Keratinocyte (primary cell): ENCODE data around the gene PLEKHO1.

Experiments used
- EZH2 ChIP-seq: IDR thresholded peaks from one replicate; pipeline ENCODE4 v1.6.1; 2012; ENCODE audit warnings: inconsistent platforms, mild to moderate bottlenecking, low read length, moderate library complexity
- TF ChIP-seq, protein P1 (sequence below), 3 experiments: IDR thresholded peaks in 1 of 3; conservative IDR thresholded peaks in 1 of 3; optimal IDR thresholded peaks in 1 of 3; 2 replicates in 2 of 3; 3 replicates in 1 of 3; pipeline versions ENCODE3 to v1.5.1; 2011; ENCODE audit warnings: low read length in 3 of 3, mild to moderate bottlenecking in 3 of 3, moderate library complexity in 2 of 3, control low read depth in 1 of 3, inconsistent platforms in 1 of 3; ENCODE audit not compliant: insufficient read depth in 2 of 3; ENCODE audit errors: extremely low read depth in 1 of 3

DNA sequence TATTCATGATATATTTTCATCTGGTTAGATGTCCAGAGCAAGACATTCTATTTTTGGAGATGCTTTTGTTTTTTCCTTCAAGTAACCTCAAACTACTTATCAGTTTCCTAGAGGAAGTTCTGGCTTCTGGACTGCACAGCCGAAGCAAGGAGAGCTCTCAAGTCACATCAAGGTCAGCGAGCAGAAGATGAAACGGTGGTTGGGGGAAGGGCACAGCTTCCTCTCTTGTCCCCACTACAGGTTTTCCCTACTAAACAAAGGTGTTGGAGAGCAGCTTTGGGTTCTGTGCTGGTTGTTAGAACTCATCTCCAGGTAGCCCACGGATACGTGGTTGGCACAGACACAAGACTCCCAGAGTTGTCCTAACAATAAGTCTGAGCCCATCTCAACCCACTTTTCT lies 5.1 kb upstream of the PLEKHO1 start:
- TF ChIP-seq, protein P1, sequence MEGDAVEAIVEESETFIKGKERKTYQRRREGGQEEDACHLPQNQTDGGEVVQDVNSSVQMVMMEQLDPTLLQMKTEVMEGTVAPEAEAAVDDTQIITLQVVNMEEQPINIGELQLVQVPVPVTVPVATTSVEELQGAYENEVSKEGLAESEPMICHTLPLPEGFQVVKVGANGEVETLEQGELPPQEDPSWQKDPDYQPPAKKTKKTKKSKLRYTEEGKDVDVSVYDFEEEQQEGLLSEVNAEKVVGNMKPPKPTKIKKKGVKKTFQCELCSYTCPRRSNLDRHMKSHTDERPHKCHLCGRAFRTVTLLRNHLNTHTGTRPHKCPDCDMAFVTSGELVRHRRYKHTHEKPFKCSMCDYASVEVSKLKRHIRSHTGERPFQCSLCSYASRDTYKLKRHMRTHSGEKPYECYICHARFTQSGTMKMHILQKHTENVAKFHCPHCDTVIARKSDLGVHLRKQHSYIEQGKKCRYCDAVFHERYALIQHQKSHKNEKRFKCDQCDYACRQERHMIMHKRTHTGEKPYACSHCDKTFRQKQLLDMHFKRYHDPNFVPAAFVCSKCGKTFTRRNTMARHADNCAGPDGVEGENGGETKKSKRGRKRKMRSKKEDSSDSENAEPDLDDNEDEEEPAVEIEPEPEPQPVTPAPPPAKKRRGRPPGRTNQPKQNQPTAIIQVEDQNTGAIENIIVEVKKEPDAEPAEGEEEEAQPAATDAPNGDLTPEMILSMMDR (optimal IDR thresholded peaks at IDR 0.05 in 1 of 3, IDR thresholded peaks at IDR 0.05 in 1 of 3, conservative IDR thresholded peaks at IDR 0.05 in 1 of 3; ENCODE audit: extremely low read depth in 1 of 3, insufficient read depth in 2 of 3, low read length in 3 of 3): no peak
- no peak for TF ChIP-seq EZH2
